ENCODE measurements around the gene SIPA1.

SIPA1 gene

GRCh38 chr11:65607614-65608426, 30.1 kb upstream of the SIPA1 start:
- no peak for DNase-seq (ENCODE audit: extremely low spot score)
- ChIA-PET POLR2A (no interaction called here), CTCF (interaction anchor here (1.3 to 24.8 kb wide), 3 partner anchors 10 to 67 kb away, joined by 4 to 351 read pairs (median 6); partner anchors contain the start of genes EHBP1L1 and KCNK7)
- no peak for TF ChIP-seq CTCF (IDR thresholded peaks at IDR 0.05; ENCODE audit: control extremely low read depth, extremely low read depth, low read depth, missing control alignments)

- POLR2A ChIA-PET: interaction anchor here (1.0 to 1.5 kb wide), 2 partner anchors 9 to 101 kb away, joined by 3 read pairs; no protein-coding TSS in a partner anchor
- no peak for DNase-seq (ENCODE audit: extremely low spot score)
- CTCF ChIA-PET: interaction anchor here (0.7 to 24.8 kb wide), 5 partner anchors 9 to 68 kb away, joined by 3 to 351 read pairs (median 6); partner anchors contain the start of genes EHBP1L1, FAM89B and KCNK7
- no peak for TF ChIP-seq CTCF (IDR thresholded peaks at IDR 0.05; ENCODE audit: control extremely low read depth, extremely low read depth, low read depth, missing control alignments)
These were observed 28.7 kb upstream of the SIPA1 start for GRCh38 chr11:65609229-65609628.

- CTCF ChIA-PET: interaction anchor here (1.7 to 24.8 kb wide), 4 partner anchors 11 to 69 kb away, joined by 5 to 351 read pairs (median 6); partner anchors contain the start of genes EHBP1L1, FAM89B and KCNK7
- DNase-seq (ENCODE audit: extremely low spot score): no peak
- no peak for TF ChIP-seq CTCF (IDR thresholded peaks at IDR 0.05; ENCODE audit: control extremely low read depth, extremely low read depth, low read depth, missing control alignments)
- POLR2A ChIA-PET: interaction anchor here (1.0 to 1.5 kb wide), 2 partner anchors 9 to 102 kb away, joined by 3 read pairs; no protein-coding TSS in a partner anchor
These were observed 28.2 kb upstream of the SIPA1 start for GRCh38 chr11:65609665-65610064.

- no peak for DNase-seq (ENCODE audit: extremely low spot score)
- no peak for TF ChIP-seq CTCF (IDR thresholded peaks at IDR 0.05; ENCODE audit: control extremely low read depth, extremely low read depth, low read depth, missing control alignments)
- CTCF ChIA-PET: interaction anchor here (1.7 to 24.8 kb wide), 3 partner anchors 25 to 70 kb away, joined by 6 to 351 read pairs (median 6); partner anchors contain the start of genes EHBP1L1, FAM89B and KCNK7
- POLR2A ChIA-PET: no interaction called here
These were observed 27.5 kb upstream of the SIPA1 start for GRCh38 chr11:65610404-65610803.

- TF ChIP-seq CTCF (IDR thresholded peaks at IDR 0.05; ENCODE audit: control extremely low read depth, extremely low read depth, low read depth, missing control alignments): no peak
- POLR2A ChIA-PET: interaction anchor here (0.7 kb wide), 1 partner anchor 23 kb away, joined by 4 read pairs; no protein-coding TSS in a partner anchor
- CTCF ChIA-PET: interaction anchor here (1.7 to 24.8 kb wide), 3 partner anchors 26 to 38 kb away, joined by 6 to 351 read pairs (median 6); partner anchors contain the start of genes EHBP1L1, FAM89B and KCNK7
- no peak for DNase-seq (ENCODE audit: extremely low spot score)
These were observed 26.7 kb upstream of the SIPA1 start for GRCh38 chr11:65611028-65611757.
